GM21526 (cell line): ENCODE measurements around the gene GJA1.
"Not testable (repeated sequence)": the region's sequence is repeated elsewhere in the genome, so short reads cannot be mapped to it uniquely, and the experiment has no call there.

Experiments used
- ATAC-seq: cut with Tn5 transposase; IDR thresholded peaks from one replicate; pipeline ENCODE4 v1.9.1; 2021; ENCODE audit warnings: moderate library complexity; ENCODE audit not compliant: unreplicated experiment, low FRiP score

The GJA1 gene

GRCh38 chr6:121436960-121437850, 1.8 kb downstream of the GJA1 start:
- ATAC-seq, result no peak

- ATAC-seq, result no peak
Observed at GRCh38 chr6:121437851-121438651, 2.6 kb downstream of the GJA1 start.

GRCh38 chr6:121438869-121439268, 3.4 kb downstream of the GJA1 start:
- no peak for ATAC-seq

GRCh38 chr6:121439475-121439874, 4.0 kb downstream of the GJA1 start:
- ATAC-seq, result no peak

GRCh38 chr6:121439926-121440325, 4.5 kb downstream of the GJA1 start:
- ATAC-seq, result no peak

GRCh38 chr6:121441477-121441876, 6.0 kb downstream of the GJA1 start:
- no peak for ATAC-seq

- no peak for ATAC-seq
Observed at GRCh38 chr6:121442576-121442975, 7.1 kb downstream of the GJA1 start.

- ATAC-seq, result no peak
Observed at GRCh38 chr6:121443971-121444541, 8.6 kb downstream of the GJA1 start.

GRCh38 chr6:121446705-121447104, 11.3 kb downstream of the GJA1 start:
- not testable (repeated sequence) for ATAC-seq

- ATAC-seq, result not testable (repeated sequence)
Observed at GRCh38 chr6:121447746-121448145, 12.3 kb downstream of the GJA1 start.

GRCh38 chr6:121448528-121448927, 13.1 kb downstream of the GJA1 start:
- not testable (repeated sequence) for ATAC-seq

- ATAC-seq, result no peak
Observed at GRCh38 chr6:121449331-121449730, 13.9 kb downstream of the GJA1 start.

- no peak for ATAC-seq
Observed at GRCh38 chr6:121450242-121450641, 14.8 kb downstream of the GJA1 start.

GRCh38 chr6:121451250-121451649, 15.8 kb downstream of the GJA1 start:
- no peak for ATAC-seq

GRCh38 chr6:121453191-121453590, 17.7 kb downstream of the GJA1 start:
- ATAC-seq, result no peak

GRCh38 chr6:121460170-121460569, 24.7 kb downstream of the GJA1 start:
- peak; percentile 93 for ATAC-seq

GRCh38 chr6:121463087-121463486, 27.6 kb downstream of the GJA1 start:
- ATAC-seq, result no peak

GRCh38 chr6:121465101-121465500, 29.7 kb downstream of the GJA1 start:
- no peak for ATAC-seq

GRCh38 chr6:121479486-121480098, 44.1 kb downstream of the GJA1 start:
- ATAC-seq, result no peak

GRCh38 chr6:121480099-121480713, 44.8 kb downstream of the GJA1 start:
- ATAC-seq, result no peak
